SK-N-MC (cell line): ENCODE results near the gene LDAF1.

Experiments used
- DNase-seq: peaks from one replicate; pipeline ENCODE4 v3.0.0-alpha.2; 2011; ENCODE audit warnings: low read depth, low spot score
- H3K27ac ChIP-seq: fragments of 200-600 bp; sonication (generic); 2 replicates; pipeline ENCODE4 v1.5.1; 2016; ENCODE audit warnings: mixed run types
- H3K36me3 ChIP-seq: fragments of 200-600 bp; sonication (generic); 2 replicates; pipeline ENCODE4 v1.6.1; 2017; ENCODE audit warnings: antibody characterized with exemption, low read length, mixed read lengths; ENCODE audit not compliant: insufficient read depth
- H3K4me3 ChIP-seq: fragments of 200-600 bp; sonication (generic); 2 replicates; pipeline ENCODE4 v1.5.1; 2016
- H3K9ac ChIP-seq: fragments of 200-600 bp; sonication (generic); 2 replicates; pipeline ENCODE4 v1.8.0; 2017; ENCODE audit warnings: mixed run types, mixed read lengths; ENCODE audit not compliant: insufficient read length
- H3K9me3 ChIP-seq: fragments of 200-600 bp; sonication (generic); 2 replicates; pipeline ENCODE4 v1.6.1; 2017; ENCODE audit warnings: low read depth, mild to moderate bottlenecking, antibody characterized with exemption, low read length, moderate library complexity, mixed read lengths
- EZH2 ChIP-seq: fragments of 200-600 bp; sonication (generic); IDR thresholded peaks from one replicate; pipeline ENCODE4 v1.6.1; 2017; ENCODE audit warnings: antibody characterized with exemption
- FOXP2 ChIP-seq: optimal IDR thresholded peaks from 2 replicates; pipeline ENCODE3; 2011; ENCODE audit warnings: mild to moderate bottlenecking, moderate library complexity; ENCODE audit not compliant: insufficient read depth; ENCODE audit errors: extremely low read length, control extremely low read depth
- POLR2AphosphoS5 ChIP-seq: IDR thresholded peaks from 2 replicates; pipeline ENCODE4 v1.6.1; 2012; ENCODE audit warnings: mild to moderate bottlenecking, low read depth, low read length, borderline replicate concordance

The LDAF1 gene

DNA sequence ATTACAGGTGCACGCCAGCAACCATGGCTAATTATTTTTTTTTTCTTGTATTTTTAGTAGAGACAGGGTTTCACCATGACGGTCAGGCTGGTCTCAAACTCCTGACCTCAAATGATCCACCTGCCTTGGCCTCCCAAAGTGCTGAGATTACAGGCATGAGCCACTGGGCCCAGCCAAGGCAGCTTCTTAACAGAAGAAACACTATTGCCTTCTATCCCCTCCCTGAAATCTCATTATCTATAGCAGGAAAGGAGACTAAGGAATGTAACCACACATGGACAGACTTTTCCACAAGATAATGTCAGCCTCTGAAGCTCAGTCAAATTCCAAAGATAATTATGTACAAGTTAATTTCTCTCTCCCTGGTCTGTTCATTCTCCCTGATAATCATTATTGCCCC, 58.6 kb downstream of the LDAF1 start:
- no peak overlapping the region for H3K27ac ChIP-seq
- no peaks in the 10 kb centered on the region for H3K36me3 ChIP-seq

GRCh38 chr16:21218153-21218552, 59.7 kb downstream of the LDAF1 start:
- TF ChIP-seq EZH2 (no peak), POLR2AphosphoS5 (no peak), FOXP2 (no peak)
- Histone ChIP-seq H3K36me3 (no peaks in the 10 kb centered on the region), H3K9ac (no peak overlapping the region), H3K4me3 (no peak overlapping the region), H3K27ac (no peak overlapping the region), H3K9me3 (no peaks in the 10 kb centered on the region)
- DNase-seq = no peak

More for the DNA sequence above, 58.6 kb downstream of the LDAF1 start:
- no peaks in the 10 kb centered on the region for H3K9me3 ChIP-seq
- TF ChIP-seq POLR2AphosphoS5 (no peak), FOXP2 (no peak), EZH2 (no peak)
- H3K9ac ChIP-seq = no peak overlapping the region
- no peak for DNase-seq
- H3K4me3 ChIP-seq = no peak overlapping the region

GRCh38 chr16:21219551-21219950, 61.1 kb downstream of the LDAF1 start:
- Histone ChIP-seq H3K27ac (no peak overlapping the region), H3K9ac (no peak overlapping the region), H3K4me3 (no peak overlapping the region), H3K36me3 (no peaks in the 10 kb centered on the region), H3K9me3 (no peaks in the 10 kb centered on the region)
- no peak for TF ChIP-seq EZH2
- TF ChIP-seq POLR2AphosphoS5 = no peak
- TF ChIP-seq FOXP2 = no peak
- DNase-seq = no peak

- no peak overlapping the region for H3K4me3 ChIP-seq
- no peak overlapping the region for H3K27ac ChIP-seq
- no peak for DNase-seq
- no peak for TF ChIP-seq POLR2AphosphoS5
- no peak for TF ChIP-seq FOXP2
- no peak for TF ChIP-seq EZH2
- H3K9me3 ChIP-seq = no peaks in the 10 kb centered on the region
- no peaks in the 10 kb centered on the region for H3K36me3 ChIP-seq
- no peak overlapping the region for H3K9ac ChIP-seq
Observed at GRCh38 chr16:21222495-21223337, 64.2 kb downstream of the LDAF1 start.

- Histone ChIP-seq H3K36me3 (no peaks in the 10 kb centered on the region), H3K9me3 (no peaks in the 10 kb centered on the region), H3K27ac (no peak overlapping the region), H3K4me3 (no peak overlapping the region), H3K9ac (no peak overlapping the region)
- no peak for TF ChIP-seq FOXP2
- no peak for TF ChIP-seq EZH2
- no peak for TF ChIP-seq POLR2AphosphoS5
- DNase-seq = no peak
Observed at GRCh38 chr16:21223787-21224186, 65.3 kb downstream of the LDAF1 start.

- TF ChIP-seq POLR2AphosphoS5 = no peak
- no peak for TF ChIP-seq EZH2
- TF ChIP-seq FOXP2 = no peak
- H3K9me3 ChIP-seq = no peaks in the 10 kb centered on the region
Observed at GRCh38 chr16:21224800-21225199, 66.3 kb downstream of the LDAF1 start.

GRCh38 chr16:21226749-21227148, 68.3 kb downstream of the LDAF1 start:
- H3K27ac ChIP-seq = no peak overlapping the region
- TF ChIP-seq POLR2AphosphoS5 (no peak), EZH2 (no peak), FOXP2 (no peak)
- no peak overlapping the region for H3K9ac ChIP-seq
- no peak overlapping the region for H3K4me3 ChIP-seq
- DNase-seq = no peak
- no peaks in the 10 kb centered on the region for H3K36me3 ChIP-seq
- H3K9me3 ChIP-seq = no peaks in the 10 kb centered on the region

More at GRCh38 chr16:21224800-21225199, 66.3 kb downstream of the LDAF1 start:
- Histone ChIP-seq H3K9ac (no peak overlapping the region), H3K27ac (no peak overlapping the region), H3K36me3 (no peaks in the 10 kb centered on the region), H3K4me3 (no peak overlapping the region)
- DNase-seq = no peak

DNA sequence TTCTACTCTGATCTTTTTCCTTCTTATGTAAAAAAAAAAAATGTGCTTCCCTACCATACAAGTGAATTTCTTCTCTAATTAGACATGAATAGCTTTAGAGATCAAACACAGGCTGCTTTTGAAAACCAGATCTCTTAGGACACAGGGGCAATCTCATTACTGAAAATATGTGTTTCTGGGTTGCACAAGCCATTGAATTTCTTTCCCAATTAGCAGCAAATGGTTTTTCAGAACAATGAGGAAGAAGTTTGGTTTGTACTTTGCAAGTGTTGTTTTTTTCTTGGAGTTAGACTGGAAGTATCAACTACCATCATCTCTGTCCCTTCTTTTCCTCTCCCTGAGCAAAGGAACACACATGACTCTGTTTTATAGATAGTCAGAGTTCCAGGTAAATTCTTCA, 69.4 kb downstream of the LDAF1 start:
- DNase-seq = no peak
- H3K9ac ChIP-seq = no peak overlapping the region
- TF ChIP-seq EZH2 (no peak), FOXP2 (no peak), POLR2AphosphoS5 (no peak)
- no peaks in the 10 kb centered on the region for H3K36me3 ChIP-seq
- H3K9me3 ChIP-seq = no peaks in the 10 kb centered on the region
- H3K4me3 ChIP-seq = no peak overlapping the region
- H3K27ac ChIP-seq = no peak overlapping the region

GRCh38 chr16:21228361-21228872, 69.9 kb downstream of the LDAF1 start:
- TF ChIP-seq FOXP2 = no peak
- H3K9ac ChIP-seq = no peak overlapping the region
- no peak overlapping the region for H3K4me3 ChIP-seq
- no peak overlapping the region for H3K27ac ChIP-seq
- no peaks in the 10 kb centered on the region for H3K9me3 ChIP-seq
- DNase-seq = no peak
- no peaks in the 10 kb centered on the region for H3K36me3 ChIP-seq
